M059J (cell line): ENCODE measurements around the gene ANXA6. TPM values are rescaled to one million over a fixed set of nuclear protein-coding genes. Genes with fewer than 3 reads are reported as not detected.

Experiments used
- DNase-seq: peaks from one replicate; pipeline ENCODE4 v3.0.0-alpha.2; 2012; ENCODE audit warnings: low read depth
- total RNA-seq: library from RNA; depleted of rRNA; stranded (reverse); fragments of >200 nt; shearing (Covaris generic); gene quantifications from 2 replicates; pipeline ENCODE4 v1.2.3, GENCODE V29; 2014

ANXA6 gene
- total RNA-seq, 1 experiment from 2014 or later, result 66.3 TPM

- no peak for DNase-seq
Observed at GRCh38 chr5:151153766-151154272, 3.8 kb downstream of the ANXA6 start.

- DNase-seq, result no peak
Observed at GRCh38 chr5:151153300-151153699, 4.3 kb downstream of the ANXA6 start.

- no peak for DNase-seq
Observed at GRCh38 chr5:151151793-151152192, 5.8 kb downstream of the ANXA6 start.

GRCh38 chr5:151151263-151151660, 6.3 kb downstream of the ANXA6 start:
- DNase-seq, result no peak

- DNase-seq, result no peak
Observed at GRCh38 chr5:151150471-151151262, 6.9 kb downstream of the ANXA6 start.

DNA sequence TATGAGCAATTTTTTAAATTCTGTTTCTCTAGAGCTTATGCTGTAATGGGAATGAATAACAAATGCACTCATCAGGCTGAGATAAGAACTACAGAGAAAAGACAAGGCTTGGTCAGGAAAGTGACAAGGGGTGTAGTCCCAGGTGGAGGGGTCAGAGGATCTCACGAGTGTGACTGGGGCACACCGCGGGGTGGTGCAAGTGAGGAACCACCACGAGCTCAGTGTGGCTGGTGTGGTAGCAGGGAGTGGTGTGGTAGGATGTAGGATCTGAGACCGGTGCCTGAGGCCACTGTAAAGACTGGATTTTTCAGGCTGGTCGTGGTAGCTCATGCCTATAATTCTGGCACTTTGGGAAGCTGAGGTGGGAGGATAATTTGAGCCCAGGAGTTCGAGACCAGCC, 9.0 kb downstream of the ANXA6 start:
- DNase-seq, result no peak

GRCh38 chr5:151147033-151147432, 10.5 kb downstream of the ANXA6 start:
- DNase-seq, result no peak

DNA sequence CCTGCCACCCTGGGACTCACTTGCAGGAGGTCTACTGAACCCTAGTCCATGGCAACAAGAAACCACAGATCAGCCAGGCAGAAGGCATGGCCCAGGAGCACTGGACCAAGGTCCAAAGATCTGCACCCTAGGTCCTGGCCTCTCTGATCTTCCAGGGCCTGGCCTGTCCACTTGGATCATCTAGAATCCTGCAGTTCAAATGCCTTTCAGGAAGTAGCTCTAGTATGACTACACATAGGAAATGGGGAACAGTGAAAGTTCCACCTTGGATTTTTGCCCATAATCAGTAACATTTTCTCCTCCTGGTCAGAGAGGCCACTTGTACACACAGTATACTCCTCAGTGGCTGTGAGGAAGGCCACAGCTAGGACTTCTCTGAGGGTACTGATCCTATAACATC, 11.5 kb downstream of the ANXA6 start:
- no peak for DNase-seq

GRCh38 chr5:151144922-151145321, 12.7 kb downstream of the ANXA6 start:
- DNase-seq, result no peak

DNA sequence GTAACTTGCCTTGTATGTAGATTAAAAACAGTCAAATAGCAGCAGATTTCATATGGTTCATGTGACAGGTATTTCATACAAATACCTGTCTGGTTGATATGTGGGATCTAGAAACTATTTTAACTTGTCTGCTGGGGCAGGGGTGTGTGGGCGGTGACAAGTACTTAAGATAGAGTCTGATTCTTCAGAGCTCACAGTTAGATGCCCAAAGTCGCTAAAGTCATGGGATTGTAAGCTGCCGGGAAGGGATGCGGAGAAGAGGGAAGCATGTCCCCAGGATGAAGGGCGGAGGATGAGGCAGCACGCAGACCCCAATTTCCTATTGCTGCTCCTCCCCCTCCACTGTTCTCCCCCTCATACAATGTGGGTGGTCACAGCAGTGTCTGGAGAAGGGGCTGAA, 13.3 kb downstream of the ANXA6 start:
- DNase-seq, result no peak

DNA sequence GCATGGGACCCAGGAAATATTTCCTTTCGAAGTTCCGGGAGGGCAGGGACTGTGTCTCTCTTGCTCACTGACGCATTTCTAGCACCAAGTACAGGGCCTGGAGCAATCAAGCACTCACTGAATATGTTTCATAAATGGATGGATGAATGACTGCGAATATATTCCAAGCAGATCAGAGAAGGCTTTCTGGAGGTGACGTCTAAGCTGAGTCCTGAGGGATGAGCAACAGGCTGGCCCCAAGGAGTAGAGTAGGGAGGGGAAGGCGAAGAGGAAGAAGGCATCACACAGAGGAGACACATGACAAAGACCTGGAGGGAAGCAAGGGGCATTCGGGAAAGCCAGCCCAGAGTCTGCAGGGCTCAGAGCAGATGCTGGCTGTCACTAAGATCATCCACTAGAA, 13.9 kb downstream of the ANXA6 start:
- DNase-seq, result no peak

DNA sequence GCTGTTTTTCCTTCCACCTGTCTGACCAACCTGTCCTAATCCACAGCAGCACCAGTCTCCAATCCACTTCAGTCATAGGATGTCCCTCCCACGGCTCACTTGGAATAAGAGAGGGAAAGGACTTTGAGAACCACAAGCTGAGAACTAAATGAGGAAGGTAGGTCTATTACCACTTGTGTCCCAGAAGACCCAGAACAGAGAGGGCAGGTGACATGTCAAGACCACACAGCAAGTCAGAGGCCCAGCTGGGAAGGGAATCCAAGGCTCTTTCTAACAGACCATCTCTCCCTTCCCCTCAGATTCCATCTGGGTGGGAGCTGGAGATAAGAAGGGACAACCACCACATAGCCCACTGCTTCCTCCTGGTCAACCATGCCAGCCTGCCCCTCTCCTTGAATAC, 14.6 kb downstream of the ANXA6 start:
- DNase-seq, result no peak

GRCh38 chr5:151141535-151141934, 16.0 kb downstream of the ANXA6 start:
- no peak for DNase-seq

DNA sequence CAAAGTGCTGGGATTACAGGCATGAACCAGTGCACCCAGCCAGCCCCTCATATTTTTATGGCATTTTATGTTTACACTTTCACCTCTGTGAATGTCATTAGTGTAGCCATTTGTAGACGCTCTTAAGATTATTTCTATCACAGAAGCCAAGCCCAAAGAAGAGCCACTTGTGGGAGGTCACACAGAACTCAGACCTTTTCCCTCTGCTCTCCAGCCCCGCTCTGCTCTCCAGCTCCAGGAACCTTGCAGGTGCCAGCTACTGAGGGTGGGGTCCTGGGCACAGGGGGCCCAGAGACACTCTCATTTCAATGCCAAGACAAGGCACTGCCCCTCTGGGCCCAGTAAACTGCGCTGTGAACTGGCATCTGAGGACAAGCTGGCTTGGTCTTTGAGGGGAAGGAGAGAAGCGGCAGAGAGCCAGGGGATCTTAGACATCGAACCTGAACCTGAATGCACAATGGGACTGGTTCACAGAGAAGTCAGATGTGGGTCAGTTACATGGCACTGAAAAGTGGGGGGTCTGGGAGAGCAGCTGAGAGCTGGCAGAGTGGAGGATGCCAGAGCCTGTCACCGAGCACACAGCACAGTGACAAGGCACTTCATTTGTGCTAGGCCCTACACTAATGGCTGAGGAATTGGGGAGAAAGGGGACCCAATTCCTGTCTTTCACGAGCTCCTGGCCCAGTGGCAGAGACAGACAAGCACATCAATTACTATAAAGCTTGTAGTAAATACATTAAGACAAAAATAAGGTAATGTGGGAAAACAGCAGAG, 16.7 kb downstream of the ANXA6 start:
- DNase-seq, result no peak

DNA sequence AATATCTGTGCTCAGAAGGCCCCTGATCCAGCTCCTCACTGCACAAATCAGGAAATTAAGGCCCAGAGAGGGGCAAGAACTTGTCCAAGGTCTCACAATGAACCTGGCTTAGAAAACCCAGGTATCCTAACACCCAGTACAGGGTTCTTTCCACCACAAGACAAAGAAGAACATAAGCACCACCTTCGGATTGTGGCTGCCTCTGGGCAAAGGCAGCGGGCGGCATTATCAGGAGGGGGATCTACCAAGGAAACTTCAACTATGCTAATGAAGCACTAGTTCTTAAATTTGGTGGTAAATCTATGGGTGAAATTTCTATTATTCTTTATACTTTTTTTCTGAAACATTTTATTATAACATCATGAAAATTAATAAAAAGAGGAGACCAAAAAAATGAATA, 17.9 kb downstream of the ANXA6 start:
- no peak for DNase-seq

GRCh38 chr5:151139015-151139414, 18.6 kb downstream of the ANXA6 start:
- no peak for DNase-seq

GRCh38 chr5:151138114-151138513, 19.5 kb downstream of the ANXA6 start:
- DNase-seq, result no peak

- DNase-seq, result no peak
Observed at GRCh38 chr5:151137067-151137825, 20.3 kb downstream of the ANXA6 start.

DNA sequence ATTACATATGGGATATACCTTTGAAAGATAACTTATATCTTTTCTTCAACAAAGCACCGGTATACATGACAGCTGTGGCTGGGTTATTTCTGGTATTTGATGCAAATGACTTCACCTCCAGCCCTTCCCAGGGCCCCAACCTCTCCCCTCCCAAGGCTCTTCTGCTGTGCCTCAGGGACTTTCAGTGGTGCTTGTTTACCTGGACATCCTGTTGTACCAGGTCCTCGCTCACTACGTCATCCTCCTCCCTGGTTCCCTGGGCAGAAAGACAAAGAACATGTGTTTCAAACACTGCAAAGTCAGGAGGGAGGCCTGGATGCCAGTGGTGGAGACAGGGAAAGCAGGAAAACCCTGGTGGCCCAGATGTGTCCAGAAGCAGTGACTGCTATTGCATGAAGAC, 23.4 kb downstream of the ANXA6 start:
- DNase-seq, result no peak

DNA sequence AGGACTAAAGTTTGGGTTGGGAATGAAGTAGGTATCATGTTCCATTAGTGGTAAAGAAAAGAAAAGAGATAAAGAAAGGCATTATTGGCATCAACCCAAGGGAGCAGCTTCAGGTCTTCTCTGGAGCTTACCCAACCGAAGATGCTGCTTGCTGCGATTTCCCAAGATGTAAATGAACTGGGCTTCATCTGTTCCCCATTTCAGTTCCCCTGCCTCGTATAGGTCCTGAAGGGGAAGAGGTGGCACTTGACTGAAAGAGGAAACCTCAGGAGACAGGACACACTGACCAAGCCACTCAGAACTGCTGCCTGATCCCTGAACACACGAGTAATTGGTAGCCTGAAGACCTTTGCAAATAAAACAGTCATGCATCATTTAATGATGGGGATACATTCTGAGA, 24.6 kb downstream of the ANXA6 start:
- DNase-seq, result no peak

DNA sequence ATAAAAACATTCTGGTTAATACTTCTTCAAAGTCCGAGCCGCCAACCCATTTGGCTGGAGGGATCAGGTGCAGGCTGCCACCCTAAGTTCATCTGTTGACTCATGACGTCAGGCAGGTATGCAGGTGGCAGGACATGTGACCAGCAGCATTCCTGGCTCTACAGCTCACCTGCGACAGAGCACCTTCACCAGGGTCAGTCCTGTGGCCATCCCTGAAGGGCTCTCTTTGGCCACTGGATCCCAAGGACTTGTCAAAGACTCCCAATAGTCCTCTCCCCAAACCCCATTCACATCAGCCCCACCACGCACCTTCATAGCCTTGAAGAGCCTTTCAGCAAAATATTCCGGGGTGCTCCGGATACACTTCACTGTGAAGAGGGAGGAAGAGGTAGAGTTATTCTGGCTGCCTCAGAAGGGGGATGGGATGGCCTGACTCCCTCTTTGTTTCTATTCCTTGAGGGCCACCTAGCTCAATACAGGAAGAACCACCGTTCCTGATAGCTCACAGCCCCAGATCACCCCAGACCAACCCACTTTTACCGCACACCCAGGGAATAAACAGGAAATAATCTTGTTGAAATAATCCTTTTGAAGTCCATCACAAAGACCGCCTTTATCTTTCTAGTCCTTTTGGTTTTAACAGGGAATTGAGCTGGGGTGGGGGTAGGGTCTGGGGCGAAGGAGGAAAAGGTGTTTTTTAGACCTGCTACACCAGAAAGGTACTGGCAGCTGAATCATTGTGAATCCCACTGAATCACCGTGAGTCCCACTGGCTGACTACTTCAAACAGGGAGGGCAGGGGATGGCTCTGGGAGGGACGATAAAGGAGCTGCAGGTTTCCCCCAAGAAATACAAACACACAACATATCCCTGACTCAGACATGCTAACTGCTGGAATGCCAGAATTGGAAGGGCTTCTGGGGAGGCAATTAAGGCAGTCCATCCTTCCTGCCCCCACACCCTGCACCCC, 26.4 kb downstream of the ANXA6 start:
- DNase-seq, result no peak
